Gastrocnemius medialis (tissue), 4 donors: ENCODE measurements around the gene PTPRT.

ENCODE experiments used
- POLR2A ChIP-seq, 2 donors: fragments of 450-650 bp; IDR thresholded peaks; one replicate each; pipeline ENCODE4 v1.6.1; 2017; ENCODE audit warnings: antibody characterized with exemption in 2 of 2, mild to moderate bottlenecking in 2 of 2, moderate library complexity in 2 of 2
- TF ChIP-seq, protein P1 (sequence below), 5 experiments: fragments of 450-650 bp in 3 of 5; fragments of 200-600 bp in 2 of 5; sonication (generic) in 2 of 5; IDR thresholded peaks in 4 of 5; conservative IDR thresholded peaks in 1 of 5; 1 replicate in 4 of 5; 2 replicates in 1 of 5; pipeline ENCODE4 v1.5.1; 2016 to 2019; ENCODE audit warnings: antibody characterized with exemption in 5 of 5, mild to moderate bottlenecking in 3 of 5, moderate library complexity in 3 of 5

DNA sequence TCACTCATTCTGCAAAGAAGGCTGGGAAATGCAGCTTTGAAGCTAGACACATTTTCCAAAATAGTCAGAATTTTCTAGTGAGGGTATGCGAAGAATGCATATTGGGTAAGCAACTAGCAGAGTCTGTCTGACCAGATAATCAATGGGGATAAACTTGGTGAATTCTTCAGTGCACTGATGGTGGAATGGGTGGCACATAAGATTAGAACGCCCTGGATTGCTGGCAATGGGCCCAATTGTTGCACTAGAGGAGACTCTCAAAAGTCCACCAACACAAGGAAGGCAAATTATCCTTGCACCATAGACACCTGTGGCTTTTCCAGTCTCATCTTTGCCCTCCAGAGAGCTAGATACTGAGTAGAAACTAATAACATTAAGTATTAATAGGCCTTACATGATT is 167.6 kb downstream of the PTPRT start:
- TF ChIP-seq, protein P1, sequence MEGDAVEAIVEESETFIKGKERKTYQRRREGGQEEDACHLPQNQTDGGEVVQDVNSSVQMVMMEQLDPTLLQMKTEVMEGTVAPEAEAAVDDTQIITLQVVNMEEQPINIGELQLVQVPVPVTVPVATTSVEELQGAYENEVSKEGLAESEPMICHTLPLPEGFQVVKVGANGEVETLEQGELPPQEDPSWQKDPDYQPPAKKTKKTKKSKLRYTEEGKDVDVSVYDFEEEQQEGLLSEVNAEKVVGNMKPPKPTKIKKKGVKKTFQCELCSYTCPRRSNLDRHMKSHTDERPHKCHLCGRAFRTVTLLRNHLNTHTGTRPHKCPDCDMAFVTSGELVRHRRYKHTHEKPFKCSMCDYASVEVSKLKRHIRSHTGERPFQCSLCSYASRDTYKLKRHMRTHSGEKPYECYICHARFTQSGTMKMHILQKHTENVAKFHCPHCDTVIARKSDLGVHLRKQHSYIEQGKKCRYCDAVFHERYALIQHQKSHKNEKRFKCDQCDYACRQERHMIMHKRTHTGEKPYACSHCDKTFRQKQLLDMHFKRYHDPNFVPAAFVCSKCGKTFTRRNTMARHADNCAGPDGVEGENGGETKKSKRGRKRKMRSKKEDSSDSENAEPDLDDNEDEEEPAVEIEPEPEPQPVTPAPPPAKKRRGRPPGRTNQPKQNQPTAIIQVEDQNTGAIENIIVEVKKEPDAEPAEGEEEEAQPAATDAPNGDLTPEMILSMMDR (IDR thresholded peaks at IDR 0.05 in 4 of 5, conservative IDR thresholded peaks at IDR 0.05 in 1 of 5): no peak
- TF ChIP-seq POLR2A (IDR thresholded peaks at IDR 0.05): no peak
